Measurements from ENCODE around the gene CDC7. TPM values are rescaled to one million over a fixed set of nuclear protein-coding genes. Genes with fewer than 3 reads are reported as not detected.

Gene CDC7
- polyA plus RNA-seq, 12 donors = 5.1 to 24.0 (median 10.0) TPM; not detected in 1

DNA sequence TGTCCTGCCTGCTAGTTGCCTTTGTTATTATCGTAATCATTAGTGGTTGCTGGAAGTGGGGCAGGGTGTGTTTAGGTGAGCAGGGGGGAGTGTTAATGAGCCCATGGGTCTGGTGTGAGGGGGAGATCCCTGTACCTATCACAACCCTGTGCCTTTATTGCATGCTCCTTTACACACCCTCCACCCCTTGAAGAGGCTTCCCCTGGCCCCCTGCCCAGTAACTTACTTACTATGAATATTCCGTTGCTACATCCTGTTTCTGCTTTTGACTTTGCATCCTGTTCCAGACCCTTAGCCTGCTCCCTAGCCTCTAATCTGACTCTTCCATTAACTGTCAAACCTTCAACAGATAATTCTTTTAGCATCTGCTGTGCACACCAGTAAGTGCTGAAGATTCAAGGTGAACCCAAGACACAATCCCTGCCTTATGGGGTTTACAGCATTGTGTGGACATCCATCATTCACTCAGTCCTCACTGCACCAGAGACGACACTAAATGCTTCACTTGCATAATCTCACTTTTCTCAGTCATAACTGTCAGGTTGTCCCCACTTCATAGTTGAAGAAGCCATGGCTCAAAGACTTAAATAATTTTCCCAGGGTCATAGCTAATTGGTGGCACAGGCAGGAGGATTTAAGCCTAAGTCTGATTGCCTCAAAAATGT lies 47.9 kb downstream of the CDC7 start:
- no peak for DNase-seq

DNA sequence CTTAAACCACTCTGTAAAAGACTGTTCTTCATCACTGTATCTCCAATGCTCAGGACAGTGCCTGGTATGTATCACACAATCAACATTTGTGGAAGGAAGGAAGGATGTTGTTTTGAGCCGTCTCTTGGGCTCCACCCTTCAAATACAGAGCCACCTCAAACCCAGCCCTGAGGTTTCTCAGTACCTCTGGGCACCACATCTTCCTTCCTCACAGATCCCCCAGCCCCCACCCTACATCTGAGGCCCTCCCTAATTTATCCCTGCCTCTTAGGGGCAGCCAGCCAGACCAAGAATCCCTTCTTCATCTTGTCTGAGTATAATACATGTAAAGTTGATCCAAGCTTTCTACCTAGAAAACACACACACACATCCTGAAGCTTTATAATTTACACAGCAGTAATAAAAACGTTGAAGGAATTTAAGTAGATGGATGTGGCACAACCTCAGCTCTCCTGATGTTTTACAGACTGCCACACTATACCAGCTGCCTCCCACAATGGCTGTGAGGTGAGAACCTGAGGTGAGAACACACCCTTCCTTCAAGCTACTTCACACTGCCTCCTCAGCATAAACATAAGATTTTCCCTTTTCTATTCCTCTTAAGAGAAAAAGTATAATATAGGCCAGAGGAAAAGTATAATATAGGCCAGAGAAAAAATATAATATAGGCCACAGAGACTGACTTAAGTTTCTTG lies 48.5 kb downstream of the CDC7 start:
- no peak for DNase-seq

DNA sequence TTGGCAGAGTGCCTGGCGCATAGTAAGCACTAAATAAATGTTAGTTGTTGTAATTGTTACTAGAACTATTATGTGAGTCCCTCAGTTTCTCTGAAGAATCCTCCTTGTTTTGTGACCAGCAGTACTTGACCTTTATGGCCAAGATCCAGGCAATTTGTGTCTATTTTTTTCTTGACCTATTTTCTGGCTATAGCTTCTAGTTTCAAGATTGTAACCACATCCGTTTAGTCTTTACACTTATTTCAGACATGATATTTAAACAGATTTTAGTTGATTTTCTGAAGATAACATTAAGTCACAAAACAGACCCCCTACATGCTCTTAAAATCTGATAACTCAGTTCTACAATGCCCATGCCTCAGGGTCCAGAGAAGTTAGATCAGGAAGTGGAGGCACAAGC lies 50.3 kb downstream of the CDC7 start:
- DNase-seq = no peak

DNA sequence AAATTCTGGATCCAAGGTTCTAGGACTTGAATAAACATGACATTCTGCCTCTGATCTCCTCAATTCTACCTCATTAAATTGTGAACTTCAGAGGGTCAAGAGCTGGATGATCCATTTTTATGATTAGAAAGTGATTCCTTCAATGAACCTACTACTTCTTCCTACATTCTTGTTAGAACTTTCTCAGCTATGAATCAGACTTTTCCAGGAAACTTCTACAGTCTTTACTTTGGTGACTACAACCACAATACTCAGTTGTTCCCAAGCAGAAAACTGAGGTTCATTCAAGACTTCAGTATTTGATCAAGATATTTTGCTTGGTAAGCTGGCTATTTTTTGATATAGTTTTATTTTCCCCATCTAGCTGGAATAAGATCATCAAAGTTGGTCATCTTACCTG lies 51.4 kb downstream of the CDC7 start:
- DNase-seq = no peak

DNA sequence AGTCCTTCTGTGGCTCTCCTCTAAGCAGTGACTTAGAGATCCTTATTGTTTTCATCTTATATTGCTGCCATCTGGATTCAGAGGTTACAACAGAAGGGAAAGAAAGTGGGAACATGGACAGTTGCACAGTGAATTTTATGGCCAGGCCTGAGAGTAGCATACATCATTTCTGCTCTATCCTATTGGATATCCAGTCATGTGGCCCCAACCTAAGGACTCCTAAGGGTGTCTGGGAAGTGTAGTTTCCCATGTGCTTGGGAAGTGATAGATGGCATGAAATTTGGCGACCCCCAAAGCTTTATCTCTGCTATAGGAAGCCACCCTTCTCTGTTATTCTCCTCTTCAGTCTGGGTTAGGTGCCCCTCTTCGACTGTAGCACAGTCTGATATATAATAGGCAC lies 51.9 kb downstream of the CDC7 start:
- DNase-seq = no peak

DNA sequence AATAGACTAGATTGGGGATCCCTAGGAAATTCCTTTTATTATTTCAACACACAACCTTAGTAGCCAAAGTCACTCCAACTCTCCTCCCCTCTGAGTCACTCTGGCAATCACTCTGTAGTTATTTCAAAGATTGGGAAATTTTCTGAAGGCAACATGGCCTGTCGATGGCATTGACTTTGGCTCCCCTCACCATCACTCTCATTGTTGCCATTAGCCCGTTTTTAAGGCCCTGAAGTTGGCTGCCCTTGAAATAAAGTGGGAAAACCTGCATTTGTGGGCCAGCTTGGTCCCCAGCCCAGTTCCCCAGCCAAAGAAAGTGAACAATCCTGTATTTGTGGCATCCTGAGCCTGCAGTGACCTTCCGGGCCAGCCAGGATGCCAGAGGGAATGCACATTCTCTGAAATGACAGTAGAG lies 52.5 kb downstream of the CDC7 start:
- no peak for DNase-seq

GRCh38 chr1:91555074-91555730 lies 54.6 kb downstream of the CDC7 start:
- no peak for DNase-seq

GRCh38 chr1:91555821-91556531 lies 55.3 kb downstream of the CDC7 start:
- no peak for DNase-seq

DNA sequence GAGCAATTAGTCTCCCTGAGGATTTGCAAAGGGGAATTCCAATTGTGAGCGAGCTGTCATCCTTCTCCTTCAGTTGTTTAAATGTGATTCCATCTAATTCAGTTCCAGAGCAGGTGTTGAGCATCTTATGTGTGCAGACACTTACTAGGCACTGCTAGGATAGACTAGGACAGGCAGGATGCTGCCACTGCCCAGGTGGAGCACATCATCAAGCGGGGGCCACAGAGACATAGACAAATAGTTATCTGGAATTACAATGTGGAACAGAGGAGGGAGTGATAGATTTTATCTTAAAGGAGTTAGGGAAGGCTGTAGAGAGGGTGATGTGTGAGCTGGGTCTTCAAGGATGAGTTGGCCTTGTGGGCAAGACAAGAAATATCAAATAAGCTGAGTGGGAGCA lies 55.9 kb downstream of the CDC7 start:
- DNase-seq = no peak

- DNase-seq = no peak
Observed at GRCh38 chr1:91557039-91557690, 56.5 kb downstream of the CDC7 start.

- no peak for DNase-seq
Observed at GRCh38 chr1:91557826-91558225, 57.2 kb downstream of the CDC7 start.

DNA sequence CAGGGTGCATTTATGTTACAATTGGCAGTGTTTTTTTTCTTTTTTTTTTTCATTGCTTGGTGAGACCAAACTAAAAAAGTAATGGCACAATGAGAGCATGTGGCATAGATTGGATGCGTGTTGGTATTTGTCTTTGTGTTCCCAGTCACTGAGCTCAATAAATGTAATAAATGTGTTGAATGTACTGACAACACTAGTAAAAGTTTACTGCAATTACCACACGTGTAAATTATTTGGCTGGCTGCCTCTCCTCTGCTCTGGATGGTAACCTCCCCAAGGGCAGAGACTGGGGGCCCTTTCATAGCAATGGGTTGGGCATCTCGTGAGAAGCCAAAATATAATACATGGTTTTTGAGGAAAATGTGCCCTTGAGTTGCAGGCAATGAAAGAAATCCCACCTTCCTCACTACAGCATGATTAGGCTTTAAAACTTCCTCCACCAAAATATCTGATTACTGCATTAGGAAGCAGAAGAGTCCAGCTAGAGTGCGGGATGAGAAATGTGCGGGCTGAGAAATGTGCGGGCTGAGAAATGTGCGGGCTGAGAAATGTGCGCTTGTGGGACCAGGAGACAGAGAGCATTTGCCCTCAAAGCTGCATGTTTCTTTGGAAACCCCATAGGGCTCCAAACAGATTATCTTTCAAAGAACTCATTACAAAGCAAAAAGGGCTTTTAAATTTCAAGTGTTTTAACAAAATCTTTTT lies 58.5 kb downstream of the CDC7 start:
- DNase-seq = no peak

DNA sequence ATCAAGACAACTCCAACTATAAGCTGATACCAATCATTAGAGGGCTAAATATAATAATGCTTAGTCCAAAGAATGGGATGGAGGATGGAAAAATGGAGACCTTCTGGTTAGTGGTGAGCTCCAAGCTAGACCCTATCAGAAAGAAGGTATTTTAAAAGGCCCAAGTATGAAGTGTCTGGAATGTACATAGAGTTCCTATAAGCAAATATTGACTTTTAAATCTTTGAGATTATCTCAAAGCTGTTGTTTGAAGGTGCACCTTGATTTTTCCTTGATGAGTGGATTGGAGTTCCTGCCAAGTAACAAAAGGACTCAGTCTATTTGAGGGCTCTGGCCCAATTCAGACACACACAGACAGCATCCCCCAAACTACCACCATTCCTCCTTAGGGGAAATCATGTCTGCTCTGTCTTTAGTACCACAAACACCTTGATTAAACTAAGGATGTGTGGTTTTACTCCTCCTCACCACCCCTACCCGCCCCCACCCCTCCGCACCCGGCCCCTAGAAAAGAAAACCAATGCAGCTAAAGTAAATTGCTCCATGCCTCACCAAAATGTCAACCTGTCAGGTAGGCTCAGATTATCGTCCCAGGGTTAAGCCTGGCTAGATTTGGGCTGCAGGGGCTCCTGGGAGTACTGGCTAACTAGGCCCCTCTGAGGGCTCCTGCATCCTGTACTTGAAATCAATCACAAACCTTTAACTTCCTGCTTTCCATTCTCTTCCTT lies 59.4 kb downstream of the CDC7 start:
- DNase-seq = no peak

- DNase-seq = peak; percentile 28
Observed at GRCh38 chr1:91564888-91565701, 64.4 kb downstream of the CDC7 start.

DNA sequence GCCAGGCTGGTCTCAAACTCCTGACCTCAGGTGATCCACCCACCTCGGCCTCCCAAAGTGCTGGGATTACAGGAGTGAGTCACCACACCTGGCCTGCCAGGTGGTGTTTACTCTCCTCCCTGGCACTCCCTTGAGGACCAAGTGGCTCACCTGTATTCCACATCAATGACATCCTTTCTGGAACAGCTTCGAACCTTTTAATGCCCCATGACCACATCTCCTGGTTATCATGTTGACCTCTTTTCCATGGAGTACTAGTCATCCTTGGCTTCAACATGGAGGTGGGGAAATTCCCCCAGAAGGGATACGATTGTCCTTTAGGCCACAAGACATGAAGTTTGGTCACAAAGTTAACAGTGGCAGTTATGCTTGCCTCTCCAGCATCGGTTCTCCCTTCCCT lies 66.9 kb downstream of the CDC7 start:
- no peak for DNase-seq

- no peak for DNase-seq
Observed at GRCh38 chr1:91568261-91568660, 67.6 kb downstream of the CDC7 start.

GRCh38 chr1:91569411-91570119 lies 68.9 kb downstream of the CDC7 start:
- peak; percentile 41 for DNase-seq

GRCh38 chr1:91570120-91570448 lies 69.4 kb downstream of the CDC7 start:
- no peak for DNase-seq

GRCh38 chr1:91572044-91572443 lies 71.4 kb downstream of the CDC7 start:
- no peak for DNase-seq

Data from muscle of arm (tissue), 12 donors.